DOHH2 (cell line): ENCODE data around the gene GNB1L.

Source experiments
- EZH2phosphoT487 ChIP-seq: fragments of 200-600 bp; sonication (generic); IDR thresholded peaks from 2 replicates; pipeline ENCODE4 v1.6.1; 2017; ENCODE audit warnings: borderline replicate concordance, mild to moderate bottlenecking, antibody characterized with exemption, low read length, moderate library complexity, mixed read lengths
- TF ChIP-seq, protein P1 (sequence below): fragments of 200-600 bp; sonication (generic); IDR thresholded peaks from one replicate; pipeline ENCODE4 v1.5.1; 2014; ENCODE audit warnings: antibody characterized with exemption, mild to moderate bottlenecking, low read depth, low read length; ENCODE audit not compliant: poor library complexity, severe bottlenecking

DNA sequence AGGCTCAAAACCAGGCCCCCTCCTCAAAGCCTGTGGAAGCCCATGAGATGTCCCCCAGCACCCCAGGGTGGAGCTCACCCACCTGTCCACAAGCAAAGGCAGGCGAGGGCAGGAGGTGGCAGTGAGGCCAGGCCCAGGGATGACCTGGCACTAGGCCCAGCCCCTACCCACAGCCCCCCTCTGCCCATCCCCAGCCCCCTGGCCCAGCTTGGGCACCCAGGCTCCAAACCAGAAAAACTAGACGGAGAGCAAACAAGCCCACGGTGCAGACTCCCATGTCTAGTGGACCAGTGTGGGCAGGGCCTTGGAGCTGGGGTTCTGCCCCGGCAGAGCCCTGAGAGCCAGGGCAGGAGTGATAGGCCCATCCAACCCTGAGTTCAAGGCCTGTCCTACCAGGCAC is 111.0 kb downstream of the GNB1L start:
- TF ChIP-seq, protein P1, sequence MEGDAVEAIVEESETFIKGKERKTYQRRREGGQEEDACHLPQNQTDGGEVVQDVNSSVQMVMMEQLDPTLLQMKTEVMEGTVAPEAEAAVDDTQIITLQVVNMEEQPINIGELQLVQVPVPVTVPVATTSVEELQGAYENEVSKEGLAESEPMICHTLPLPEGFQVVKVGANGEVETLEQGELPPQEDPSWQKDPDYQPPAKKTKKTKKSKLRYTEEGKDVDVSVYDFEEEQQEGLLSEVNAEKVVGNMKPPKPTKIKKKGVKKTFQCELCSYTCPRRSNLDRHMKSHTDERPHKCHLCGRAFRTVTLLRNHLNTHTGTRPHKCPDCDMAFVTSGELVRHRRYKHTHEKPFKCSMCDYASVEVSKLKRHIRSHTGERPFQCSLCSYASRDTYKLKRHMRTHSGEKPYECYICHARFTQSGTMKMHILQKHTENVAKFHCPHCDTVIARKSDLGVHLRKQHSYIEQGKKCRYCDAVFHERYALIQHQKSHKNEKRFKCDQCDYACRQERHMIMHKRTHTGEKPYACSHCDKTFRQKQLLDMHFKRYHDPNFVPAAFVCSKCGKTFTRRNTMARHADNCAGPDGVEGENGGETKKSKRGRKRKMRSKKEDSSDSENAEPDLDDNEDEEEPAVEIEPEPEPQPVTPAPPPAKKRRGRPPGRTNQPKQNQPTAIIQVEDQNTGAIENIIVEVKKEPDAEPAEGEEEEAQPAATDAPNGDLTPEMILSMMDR, result no peak
- no peak for TF ChIP-seq EZH2phosphoT487
